ENCODE results near the gene C9. TPM values are rescaled to one million over a fixed set of nuclear protein-coding genes. Genes with fewer than 3 reads are reported as not detected.
A peak's percentile ranks its signal among the peaks of the same experiment; 100 is the strongest.

The C9 gene
- total RNA-seq (2014; rRNA removed; shearing (Covaris generic)) (2.8 TPM in 1 of 2 replicates, not detected in the other), polyA plus RNA-seq (2016; fragmentation: Nextera tagmentation; extraction: Ambion mirVana) (not detected in 2 replicates)
- long read RNA-seq, result 0 reads

DNA sequence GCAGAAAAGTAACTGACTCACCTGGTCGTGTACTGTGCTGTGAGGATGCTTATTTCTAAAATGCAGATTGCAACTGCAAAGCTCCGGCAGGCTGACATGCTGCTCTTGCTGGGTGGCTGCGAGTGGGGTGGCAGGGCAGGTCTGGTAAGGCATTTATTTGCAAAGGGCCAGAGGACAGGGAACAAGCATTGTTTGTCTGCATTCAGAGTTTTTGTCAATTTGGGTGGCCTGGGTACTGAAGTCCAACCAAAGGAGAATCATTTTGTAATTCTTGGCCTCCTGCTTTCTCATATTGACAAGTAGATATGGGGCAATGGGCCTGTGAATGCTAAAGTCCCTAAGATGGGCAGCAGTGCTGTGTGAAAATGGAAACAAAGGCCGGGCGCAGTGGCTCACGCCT lies at the start of gene C9:
TSS of gene C9 (minus strand) at position 129 of the 400 bp plus-strand sequence. CDS start at position 98, 31 bp downstream.
- DNase-seq (ENCODE audit: low spot score) (no peak), ATAC-seq (peak; percentile 67; the same call in 2 of the 3 replicates)
- TF ChIP-seq, protein P1, sequence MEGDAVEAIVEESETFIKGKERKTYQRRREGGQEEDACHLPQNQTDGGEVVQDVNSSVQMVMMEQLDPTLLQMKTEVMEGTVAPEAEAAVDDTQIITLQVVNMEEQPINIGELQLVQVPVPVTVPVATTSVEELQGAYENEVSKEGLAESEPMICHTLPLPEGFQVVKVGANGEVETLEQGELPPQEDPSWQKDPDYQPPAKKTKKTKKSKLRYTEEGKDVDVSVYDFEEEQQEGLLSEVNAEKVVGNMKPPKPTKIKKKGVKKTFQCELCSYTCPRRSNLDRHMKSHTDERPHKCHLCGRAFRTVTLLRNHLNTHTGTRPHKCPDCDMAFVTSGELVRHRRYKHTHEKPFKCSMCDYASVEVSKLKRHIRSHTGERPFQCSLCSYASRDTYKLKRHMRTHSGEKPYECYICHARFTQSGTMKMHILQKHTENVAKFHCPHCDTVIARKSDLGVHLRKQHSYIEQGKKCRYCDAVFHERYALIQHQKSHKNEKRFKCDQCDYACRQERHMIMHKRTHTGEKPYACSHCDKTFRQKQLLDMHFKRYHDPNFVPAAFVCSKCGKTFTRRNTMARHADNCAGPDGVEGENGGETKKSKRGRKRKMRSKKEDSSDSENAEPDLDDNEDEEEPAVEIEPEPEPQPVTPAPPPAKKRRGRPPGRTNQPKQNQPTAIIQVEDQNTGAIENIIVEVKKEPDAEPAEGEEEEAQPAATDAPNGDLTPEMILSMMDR (conservative IDR thresholded peaks at IDR 0.05; ENCODE audit: low read depth in 2 of 2), result no peak
- TF ChIP-seq NANOG (IDR thresholded peaks at IDR 0.05; ENCODE audit: borderline replicate concordance) (no peak), ZNF331 (CRISPR knock-in tag; IDR thresholded peaks at IDR 0.05; ENCODE audit: low read depth) (no peak), JUNB (IDR thresholded peaks at IDR 0.05; ENCODE audit: unreplicated experiment) (no peak), CREB1 (CRISPR knock-in tag; IDR thresholded peaks at IDR 0.05; ENCODE audit: low read depth) (no peak)
- TF ChIP-seq, protein P2, sequence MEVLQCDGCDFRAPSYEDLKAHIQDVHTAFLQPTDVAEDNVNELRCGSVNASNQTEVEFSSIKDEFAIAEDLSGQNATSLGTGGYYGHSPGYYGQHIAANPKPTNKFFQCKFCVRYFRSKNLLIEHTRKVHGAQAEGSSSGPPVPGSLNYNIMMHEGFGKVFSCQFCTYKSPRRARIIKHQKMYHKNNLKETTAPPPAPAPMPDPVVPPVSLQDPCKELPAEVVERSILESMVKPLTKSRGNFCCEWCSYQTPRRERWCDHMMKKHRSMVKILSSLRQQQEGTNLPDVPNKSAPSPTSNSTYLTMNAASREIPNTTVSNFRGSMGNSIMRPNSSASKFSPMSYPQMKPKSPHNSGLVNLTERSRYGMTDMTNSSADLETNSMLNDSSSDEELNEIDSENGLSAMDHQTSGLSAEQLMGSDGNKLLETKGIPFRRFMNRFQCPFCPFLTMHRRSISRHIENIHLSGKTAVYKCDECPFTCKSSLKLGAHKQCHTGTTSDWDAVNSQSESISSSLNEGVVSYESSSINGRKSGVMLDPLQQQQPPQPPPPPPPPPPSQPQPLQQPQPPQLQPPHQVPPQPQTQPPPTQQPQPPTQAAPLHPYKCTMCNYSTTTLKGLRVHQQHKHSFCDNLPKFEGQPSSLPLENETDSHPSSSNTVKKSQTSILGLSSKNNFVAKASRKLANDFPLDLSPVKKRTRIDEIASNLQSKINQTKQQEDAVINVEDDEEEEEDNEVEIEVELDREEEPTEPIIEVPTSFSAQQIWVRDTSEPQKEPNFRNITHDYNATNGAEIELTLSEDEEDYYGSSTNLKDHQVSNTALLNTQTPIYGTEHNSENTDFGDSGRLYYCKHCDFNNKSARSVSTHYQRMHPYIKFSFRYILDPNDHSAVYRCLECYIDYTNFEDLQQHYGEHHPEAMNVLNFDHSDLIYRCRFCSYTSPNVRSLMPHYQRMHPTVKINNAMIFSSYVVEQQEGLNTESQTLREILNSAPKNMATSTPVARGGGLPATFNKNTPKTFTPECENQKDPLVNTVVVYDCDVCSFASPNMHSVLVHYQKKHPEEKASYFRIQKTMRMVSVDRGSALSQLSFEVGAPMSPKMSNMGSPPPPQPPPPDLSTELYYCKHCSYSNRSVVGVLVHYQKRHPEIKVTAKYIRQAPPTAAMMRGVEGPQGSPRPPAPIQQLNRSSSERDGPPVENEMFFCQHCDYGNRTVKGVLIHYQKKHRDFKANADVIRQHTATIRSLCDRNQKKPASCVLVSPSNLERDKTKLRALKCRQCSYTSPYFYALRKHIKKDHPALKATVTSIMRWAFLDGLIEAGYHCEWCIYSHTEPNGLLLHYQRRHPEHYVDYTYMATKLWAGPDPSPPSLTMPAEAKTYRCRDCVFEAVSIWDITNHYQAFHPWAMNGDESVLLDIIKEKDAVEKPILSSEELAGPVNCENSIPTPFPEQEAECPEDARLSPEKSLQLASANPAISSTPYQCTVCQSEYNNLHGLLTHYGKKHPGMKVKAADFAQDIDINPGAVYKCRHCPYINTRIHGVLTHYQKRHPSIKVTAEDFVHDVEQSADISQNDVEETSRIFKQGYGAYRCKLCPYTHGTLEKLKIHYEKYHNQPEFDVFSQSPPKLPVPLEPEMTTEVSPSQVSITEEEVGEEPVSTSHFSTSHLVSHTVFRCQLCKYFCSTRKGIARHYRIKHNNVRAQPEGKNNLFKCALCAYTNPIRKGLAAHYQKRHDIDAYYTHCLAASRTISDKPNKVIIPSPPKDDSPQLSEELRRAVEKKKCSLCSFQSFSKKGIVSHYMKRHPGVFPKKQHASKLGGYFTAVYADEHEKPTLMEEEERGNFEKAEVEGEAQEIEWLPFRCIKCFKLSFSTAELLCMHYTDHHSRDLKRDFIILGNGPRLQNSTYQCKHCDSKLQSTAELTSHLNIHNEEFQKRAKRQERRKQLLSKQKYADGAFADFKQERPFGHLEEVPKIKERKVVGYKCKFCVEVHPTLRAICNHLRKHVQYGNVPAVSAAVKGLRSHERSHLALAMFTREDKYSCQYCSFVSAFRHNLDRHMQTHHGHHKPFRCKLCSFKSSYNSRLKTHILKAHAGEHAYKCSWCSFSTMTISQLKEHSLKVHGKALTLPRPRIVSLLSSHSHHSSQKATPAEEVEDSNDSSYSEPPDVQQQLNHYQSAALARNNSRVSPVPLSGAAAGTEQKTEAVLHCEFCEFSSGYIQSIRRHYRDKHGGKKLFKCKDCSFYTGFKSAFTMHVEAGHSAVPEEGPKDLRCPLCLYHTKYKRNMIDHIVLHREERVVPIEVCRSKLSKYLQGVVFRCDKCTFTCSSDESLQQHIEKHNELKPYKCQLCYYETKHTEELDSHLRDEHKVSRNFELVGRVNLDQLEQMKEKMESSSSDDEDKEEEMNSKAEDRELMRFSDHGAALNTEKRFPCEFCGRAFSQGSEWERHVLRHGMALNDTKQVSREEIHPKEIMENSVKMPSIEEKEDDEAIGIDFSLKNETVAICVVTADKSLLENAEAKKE (CRISPR knock-in tag; IDR thresholded peaks at IDR 0.05), result no peak
- TF ChIP-seq, protein P3, sequence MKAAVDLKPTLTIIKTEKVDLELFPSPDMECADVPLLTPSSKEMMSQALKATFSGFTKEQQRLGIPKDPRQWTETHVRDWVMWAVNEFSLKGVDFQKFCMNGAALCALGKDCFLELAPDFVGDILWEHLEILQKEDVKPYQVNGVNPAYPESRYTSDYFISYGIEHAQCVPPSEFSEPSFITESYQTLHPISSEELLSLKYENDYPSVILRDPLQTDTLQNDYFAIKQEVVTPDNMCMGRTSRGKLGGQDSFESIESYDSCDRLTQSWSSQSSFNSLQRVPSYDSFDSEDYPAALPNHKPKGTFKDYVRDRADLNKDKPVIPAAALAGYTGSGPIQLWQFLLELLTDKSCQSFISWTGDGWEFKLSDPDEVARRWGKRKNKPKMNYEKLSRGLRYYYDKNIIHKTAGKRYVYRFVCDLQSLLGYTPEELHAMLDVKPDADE (IDR thresholded peaks at IDR 0.05), result no peak
- no peaks in the 10 kb centered on the region for H3K9me3 Mint-ChIP-seq
- no peaks in the 10 kb centered on the region for H3K36me3 ChIP-seq (ENCODE audit: insufficient read depth)
- H3K27me3 ChIP-seq (ENCODE audit: insufficient read depth), result no peaks in the 10 kb centered on the region
- peaks cover 3% of the 10 kb centered on the region for H3K27me3 Mint-ChIP-seq (ENCODE audit: insufficient read depth, low read depth, poor library complexity)
- peak within 1 kb of the TSS; percentile 85 for H3K27ac Mint-ChIP-seq
- no peak within 1 kb of the TSS for H3K27ac ChIP-seq (ENCODE audit: low read depth)
- H3K36me3 Mint-ChIP-seq (ENCODE audit: low read depth), result no peaks in the 10 kb centered on the region
- H2AFZ ChIP-seq, result 0 out of 2 replicates have a peak within 1 kb of the TSS, but pooled peaks have one; percentile 56
- peaks cover 9% of the 10 kb centered on the region; the same call in 1 of the 2 replicates for H3K9me2 ChIP-seq (ENCODE audit: insufficient read depth)
- H3K4me3 ChIP-seq, result no peak within 1 kb of the TSS
- H3F3A ChIP-seq (replicated peaks; ENCODE audit: low read depth), result no peaks in the 10 kb centered on the region
- no peaks in the 10 kb centered on the region for H3K79me2 ChIP-seq (replicated peaks; ENCODE audit: insufficient read depth)
- no peak within 1 kb of the TSS for H3K4me3 Mint-ChIP-seq
- no peaks in the 10 kb centered on the region for H4K20me1 ChIP-seq (replicated peaks; ENCODE audit: insufficient read depth)
- no peak within 1 kb of the TSS for H3K4me2 ChIP-seq
- H3K4me1 Mint-ChIP-seq, result peaks cover 24% of the 10 kb centered on the region
- H3K4me1 ChIP-seq (ENCODE audit: insufficient read depth), result no peaks in the 10 kb centered on the region

Measured in GM23338 (cell line).